Hindlimb muscle (tissue), 1 donor: ENCODE results near the gene SH2D5. TPM values are rescaled to one million over a fixed set of nuclear protein-coding genes. Genes with fewer than 3 reads are reported as not detected.
"Not testable (repeated sequence)": the region's sequence is repeated elsewhere in the genome, so short reads cannot be mapped to it uniquely, and the experiment has no call there.

Experiments
- DNase-seq: peaks from one replicate; pipeline ENCODE4 v3.0.0-alpha.2; 2013
- polyA plus RNA-seq: library from polyadenylated mRNA; unstranded; fragments of 120-200 nt; gene quantifications from one replicate; pipeline ENCODE4 v1.2.1, GENCODE V29; 2013; ENCODE audit not compliant: insufficient read length

The SH2D5 gene
- polyA plus RNA-seq, 1 donor: 0.44 TPM

GRCh38 chr1:20728371-20729154, 3.9 kb downstream of the SH2D5 start:
- no peak for DNase-seq

GRCh38 chr1:20727746-20728316, 4.7 kb downstream of the SH2D5 start:
- no peak for DNase-seq

GRCh38 chr1:20726932-20727745, 5.4 kb downstream of the SH2D5 start:
- no peak for DNase-seq

DNA sequence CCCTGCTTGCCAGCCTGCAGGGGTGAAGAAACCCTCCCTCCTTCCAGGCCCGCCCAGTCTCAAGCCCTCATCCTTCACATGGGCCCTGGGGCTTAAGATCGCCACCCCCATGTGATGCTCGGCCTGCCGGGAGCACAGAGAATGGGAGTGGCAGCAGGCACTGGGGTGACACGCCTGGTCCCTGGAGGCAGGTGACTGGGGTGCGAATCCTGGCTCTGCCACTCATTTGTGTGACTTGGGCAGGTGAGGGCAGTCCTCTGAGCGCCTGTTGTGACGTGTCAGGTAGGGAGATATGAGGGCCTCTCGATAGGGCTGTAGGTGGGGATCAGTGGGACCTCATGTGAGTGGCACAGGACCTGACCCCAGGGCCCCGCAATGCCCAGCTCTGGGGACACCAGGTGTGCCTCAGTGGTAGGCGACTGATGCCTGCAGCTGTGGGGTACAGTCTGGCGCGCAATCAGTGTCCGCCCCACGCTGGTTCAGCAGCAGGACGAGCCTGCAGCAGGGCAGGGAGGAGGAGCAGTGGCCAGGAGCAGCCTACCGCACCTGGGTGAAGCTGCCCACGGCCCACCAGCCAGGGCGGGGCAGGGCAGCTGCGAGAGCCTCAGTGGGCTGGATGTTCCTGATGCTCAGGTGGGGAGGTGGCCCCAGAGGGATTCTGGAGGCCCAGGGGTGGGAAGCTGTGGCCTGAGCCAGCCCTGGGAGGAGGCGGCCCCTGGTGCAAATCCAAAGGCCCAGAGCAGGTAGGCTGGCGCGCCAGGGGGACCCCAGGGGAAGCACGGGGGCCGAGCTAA, 6.2 kb downstream of the SH2D5 start:
- DNase-seq: no peak

- no peak for DNase-seq
These were observed 7.0 kb downstream of the SH2D5 start for GRCh38 chr1:20725189-20726117.

GRCh38 chr1:20724364-20725188, 7.9 kb downstream of the SH2D5 start:
- DNase-seq: no peak

GRCh38 chr1:20723537-20724363, 8.8 kb downstream of the SH2D5 start:
- no peak for DNase-seq

DNA sequence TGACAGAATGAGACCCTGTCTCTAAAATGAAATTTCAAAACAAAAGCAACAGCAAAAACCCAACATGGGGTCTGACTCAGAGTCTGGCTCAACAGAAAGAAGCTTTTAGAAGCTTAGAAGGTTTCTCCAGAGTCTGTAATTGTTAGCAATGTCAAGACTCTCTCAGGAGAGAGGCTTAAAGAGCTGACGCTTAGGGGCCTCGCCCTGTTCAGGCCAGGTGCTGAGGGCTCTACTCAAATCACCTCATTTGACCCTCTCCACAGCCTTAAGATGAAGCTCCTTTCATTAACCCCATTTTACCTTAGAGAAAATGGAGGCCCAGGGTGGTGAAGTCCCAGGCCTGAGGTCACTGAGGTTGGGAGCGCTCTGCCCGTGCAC, 9.4 kb downstream of the SH2D5 start:
- DNase-seq: no peak

DNA sequence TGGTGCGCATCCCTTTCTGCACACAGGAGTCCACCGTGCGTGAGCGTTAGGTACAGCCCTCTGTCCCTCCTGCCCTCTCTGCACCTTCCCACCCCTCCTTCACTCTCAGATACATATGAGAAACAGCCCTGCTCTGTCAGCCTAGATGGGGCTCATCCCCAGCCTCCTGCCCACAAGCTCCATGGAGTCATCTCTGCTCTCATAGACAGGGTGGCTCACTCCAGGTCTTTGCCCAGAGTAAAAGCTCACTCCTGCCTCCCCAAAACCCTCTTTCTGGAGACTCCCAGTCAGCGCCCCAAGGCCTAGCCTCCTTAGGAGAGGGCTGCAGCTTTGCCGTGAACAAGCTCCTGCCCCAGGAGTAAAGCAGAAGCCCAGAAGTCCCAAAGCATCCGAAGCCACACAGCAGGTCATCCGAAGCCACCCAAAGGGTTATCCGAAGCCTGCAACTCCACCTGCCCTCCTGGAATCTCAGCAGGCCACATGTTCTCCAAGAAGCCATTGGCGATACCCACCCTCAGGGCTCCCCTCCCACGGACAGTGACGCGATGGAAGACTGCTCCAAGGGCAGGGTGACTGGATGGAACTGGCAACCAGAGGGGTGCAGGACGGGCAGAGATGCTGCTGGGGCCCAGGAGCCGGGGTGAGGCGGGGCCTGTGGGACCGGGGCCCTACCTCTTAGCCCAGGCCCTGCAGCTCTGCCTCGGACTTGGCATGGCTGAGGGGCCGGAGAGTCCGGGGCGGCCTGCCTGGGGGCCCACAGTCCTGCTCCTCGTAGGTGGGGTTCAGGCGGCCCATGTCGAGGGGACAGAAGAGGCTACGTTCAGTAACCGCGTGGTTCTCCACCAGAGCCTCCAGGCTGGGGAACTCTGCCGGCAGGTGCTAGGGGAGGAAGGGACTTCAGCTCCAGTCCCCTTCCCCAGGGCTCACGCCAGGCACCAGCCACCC, 11.1 kb downstream of the SH2D5 start:
- no peak for DNase-seq

GRCh38 chr1:20720631-20721091, 11.8 kb downstream of the SH2D5 start:
- DNase-seq: no peak

GRCh38 chr1:20719871-20720620, 12.5 kb downstream of the SH2D5 start:
- DNase-seq: no peak

DNA sequence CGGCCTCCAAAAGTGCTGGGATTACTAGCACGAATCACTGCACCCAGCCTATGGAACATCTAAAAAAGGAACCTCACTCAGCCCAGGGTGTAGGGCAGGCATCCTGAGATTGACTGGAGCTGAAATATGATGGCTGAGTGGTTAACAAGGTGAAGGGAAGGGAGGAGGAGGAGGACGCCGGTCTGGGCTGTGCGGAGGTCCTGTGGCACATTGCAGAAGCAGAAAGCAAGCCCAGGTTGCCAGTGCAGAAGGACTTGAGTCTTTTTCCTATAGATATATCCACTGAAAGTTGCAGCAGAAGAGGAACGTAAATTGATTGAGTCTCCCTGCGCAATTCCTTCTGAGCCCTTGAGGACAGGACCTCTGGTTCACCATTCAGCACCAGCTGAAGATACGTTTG, 13.2 kb downstream of the SH2D5 start:
- no peak for DNase-seq

DNA sequence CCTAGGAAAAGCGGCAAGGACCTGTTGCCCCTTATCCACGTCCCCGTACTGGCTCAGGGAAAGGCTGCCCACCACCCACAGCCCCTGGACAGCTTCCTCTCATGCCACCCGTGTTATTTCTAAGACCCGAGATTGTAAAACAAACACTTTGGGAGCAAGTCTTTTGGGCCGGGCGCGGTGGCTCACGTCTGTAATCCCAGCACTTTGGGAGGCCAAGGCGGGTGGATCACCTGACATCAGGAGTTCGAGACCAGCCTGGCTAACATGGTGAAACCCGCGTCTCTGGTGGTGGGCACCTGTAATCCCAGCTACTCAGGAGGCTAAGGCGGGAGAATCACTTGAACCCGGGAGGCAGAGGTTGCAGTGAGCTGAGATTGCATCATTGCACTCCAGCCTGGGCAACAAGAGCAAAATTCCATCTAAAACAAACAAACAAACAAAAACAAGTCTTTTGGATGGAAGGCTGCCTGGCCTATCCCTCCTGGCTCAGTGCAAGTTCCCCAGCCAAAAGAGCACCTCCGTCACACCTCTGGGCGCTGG, 14.1 kb downstream of the SH2D5 start:
- DNase-seq: not testable (repeated sequence)

GRCh38 chr1:20717452-20718342, 14.8 kb downstream of the SH2D5 start, which contains the start of gene KIF17:
KIF17 (minus strand) TSS chr1:20718007; CDS start chr1:20717706, 301 bp downstream.
- DNase-seq: peak; percentile 84

GRCh38 chr1:20716232-20716631, 16.3 kb downstream of the SH2D5 start:
- DNase-seq: no peak

GRCh38 chr1:20715406-20715805, 17.1 kb downstream of the SH2D5 start:
- DNase-seq: no peak
